GM23338 (cell line): ENCODE results near the gene IGF1R.

Source experiments
- CREB1 ChIP-seq: fragments of 250-450 bp; sonication (Bioruptor Pico); IDR thresholded peaks from 2 replicates; pipeline ENCODE4 v1.5.0; 2020; ENCODE audit warnings: low read depth, mild to moderate bottlenecking, moderate library complexity
- CTCF ChIP-seq, 2 experiments: fragments of 200-600 bp in 1 of 2; sonication (generic) in 1 of 2; conservative IDR thresholded peaks; 2 replicates each; pipeline versions ENCODE4 v1.5.1 to v1.6.1; 2016 to 2017; ENCODE audit warnings: antibody characterized with exemption in 2 of 2, low read depth in 2 of 2, mild to moderate bottlenecking in 2 of 2, moderate library complexity in 1 of 2
- EZH2 ChIP-seq: fragments of 200-600 bp; sonication (generic); IDR thresholded peaks from one replicate; pipeline ENCODE4 v1.8.0; 2017; ENCODE audit warnings: antibody characterized with exemption, mild to moderate bottlenecking, low read depth; ENCODE audit not compliant: unreplicated experiment
- EZH2phosphoT487 ChIP-seq: fragments of 200-600 bp; sonication (generic); IDR thresholded peaks from one replicate; pipeline ENCODE4 v1.8.1; 2018; ENCODE audit warnings: antibody characterized with exemption; ENCODE audit not compliant: unreplicated experiment
- JUNB ChIP-seq: IDR thresholded peaks from one replicate; pipeline ENCODE4 v1.6.1; 2016; ENCODE audit warnings: antibody characterized with exemption; ENCODE audit not compliant: unreplicated experiment
- POLR2AphosphoS5 ChIP-seq: IDR thresholded peaks from 2 replicates; pipeline ENCODE4 v1.6.1; 2016; ENCODE audit warnings: antibody characterized with exemption, low read depth

- no peak for TF ChIP-seq CTCF (conservative IDR thresholded peaks at IDR 0.05; ENCODE audit: low read depth in 2 of 2)
- no peak for TF ChIP-seq EZH2
- TF ChIP-seq EZH2phosphoT487: no peak
- no peak for TF ChIP-seq POLR2AphosphoS5
- no peak for TF ChIP-seq CREB1
- no peak for TF ChIP-seq JUNB
These were observed 69.6 kb downstream of the IGF1R start for GRCh38 chr15:98717942-98718341.
